ENCODE data around the gene SYMPK.

The SYMPK gene

GRCh38 chr19:45866400-45867176, 3.6 kb upstream of the SYMPK start:
- no peak for DNase-seq

- no peak for DNase-seq
Observed at GRCh38 chr19:45865269-45865948, 2.5 kb upstream of the SYMPK start.

GRCh38 chr19:45864629-45865082, 1.7 kb upstream of the SYMPK start:
- DNase-seq, result no peak

- DNase-seq, result peak; percentile 65
Observed at GRCh38 chr19:45863840-45864628, 1.1 kb upstream of the SYMPK start, which contains the start of gene FOXA3. TSS of gene FOXA3 (plus strand) at chr19:45864326. CDS start at chr19:45864457, 131 bp downstream.

- DNase-seq, result no peak
Observed at GRCh38 chr19:45863335-45863839, 440 bp upstream of the SYMPK start.

GRCh38 chr19:45862271-45862563, 730 bp downstream of the SYMPK start:
- DNase-seq, result no peak

GRCh38 chr19:45860359-45861259, 2.3 kb downstream of the SYMPK start:
- DNase-seq, result no peak

GRCh38 chr19:45854167-45854778, 8.7 kb downstream of the SYMPK start:
- DNase-seq, result no peak

- no peak for DNase-seq
Observed at GRCh38 chr19:45852983-45853382, 10.0 kb downstream of the SYMPK start.

GRCh38 chr19:45852145-45852750, 10.7 kb downstream of the SYMPK start:
- DNase-seq, result no peak

- DNase-seq, result no peak
Observed at GRCh38 chr19:45848922-45849321, 14.0 kb downstream of the SYMPK start.

- no peak for DNase-seq
Observed at GRCh38 chr19:45847663-45848062, 15.3 kb downstream of the SYMPK start.

- no peak for DNase-seq
Observed at GRCh38 chr19:45842198-45842597, 20.7 kb downstream of the SYMPK start.

GRCh38 chr19:45834970-45835369, 28.0 kb downstream of the SYMPK start:
- no peak for DNase-seq

GRCh38 chr19:45828945-45829344, 34.0 kb downstream of the SYMPK start:
- no peak for DNase-seq

- no peak for DNase-seq
Observed at GRCh38 chr19:45828523-45828922, 34.4 kb downstream of the SYMPK start.

- DNase-seq, result no peak
Observed at GRCh38 chr19:45827459-45828093, 35.4 kb downstream of the SYMPK start.

- DNase-seq, result no peak
Observed at GRCh38 chr19:45826934-45827333, 36.0 kb downstream of the SYMPK start.

- DNase-seq, result no peak
Observed at GRCh38 chr19:45825917-45826893, 36.7 kb downstream of the SYMPK start.

- no peak for DNase-seq
Observed at GRCh38 chr19:45825263-45825605, 37.7 kb downstream of the SYMPK start.
